Mesodermal cell (in vitro differentiated cells): Measurements from ENCODE around the gene FFAR3.

Experiments used
- H3K27ac ChIP-seq: 2 replicates; pipeline ENCODE4 v1.7.0; 2013; ENCODE audit warnings: mild to moderate bottlenecking, low read depth, low read length, moderate library complexity; ENCODE audit not compliant: severe bottlenecking
- H3K36me3 ChIP-seq: 2 replicates; pipeline ENCODE4 v1.7.1; 2013; ENCODE audit warnings: mild to moderate bottlenecking, low read length, moderate library complexity; ENCODE audit not compliant: control insufficient read depth, insufficient read depth
- H3K4me1 ChIP-seq: one replicate; pipeline ENCODE4 v1.7.1; 2013; ENCODE audit warnings: mild to moderate bottlenecking, low read length; ENCODE audit not compliant: insufficient read depth, control insufficient read depth, poor library complexity, severe bottlenecking
- H3K4me3 ChIP-seq: 2 replicates; pipeline ENCODE4 v1.7.0; 2013; ENCODE audit warnings: low read length, control low read depth, mild to moderate bottlenecking; ENCODE audit not compliant: insufficient read depth, poor library complexity, severe bottlenecking; ENCODE audit errors: extremely low read depth
- H3K9me3 ChIP-seq: 2 replicates; pipeline ENCODE4 v1.7.1; 2013; ENCODE audit warnings: mild to moderate bottlenecking, low read length, moderate library complexity; ENCODE audit not compliant: control insufficient read depth
- WGBS, 2 experiments: methylation state at CpG; one replicate each; pipeline ENCODE4 v1.1.5; 2013; ENCODE audit warnings: missing lambda C conversion rate in 2 of 2; ENCODE audit not compliant: insufficient coverage in 2 of 2; 5-methylcytosine and 5-hydroxymethylcytosine counted together

The FFAR3 gene

DNA sequence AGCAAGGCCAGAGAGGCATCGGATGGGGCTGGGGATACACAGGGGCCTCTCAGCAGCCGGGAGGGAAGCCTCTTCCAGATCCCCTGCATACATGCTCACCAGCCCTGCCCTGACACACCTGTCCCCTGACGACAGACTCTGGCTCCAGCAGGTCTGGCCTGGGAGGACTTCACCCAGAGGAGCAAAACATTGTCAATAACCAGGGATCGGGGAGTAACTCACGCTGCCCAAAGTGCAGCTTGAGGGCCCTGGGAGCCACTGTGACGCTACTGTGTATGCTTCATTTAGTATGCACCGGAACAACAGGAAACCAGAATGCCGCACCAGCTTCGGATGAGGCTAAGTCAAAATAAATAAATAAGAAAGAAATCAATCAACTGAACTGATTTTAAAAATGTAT is 41.7 kb upstream of the FFAR3 start:
- H3K36me3 ChIP-seq: no peaks in the 10 kb centered on the region
- no peaks in the 10 kb centered on the region for H3K9me3 ChIP-seq
- H3K4me3 ChIP-seq: no peak overlapping the region
- no peak overlapping the region for H3K27ac ChIP-seq
- 90% methylated on average over 4 to 5 of the region's 9 CpGs for WGBS, 2 experiments
- H3K4me1 ChIP-seq: peaks cover 10% of the 10 kb centered on the region

DNA sequence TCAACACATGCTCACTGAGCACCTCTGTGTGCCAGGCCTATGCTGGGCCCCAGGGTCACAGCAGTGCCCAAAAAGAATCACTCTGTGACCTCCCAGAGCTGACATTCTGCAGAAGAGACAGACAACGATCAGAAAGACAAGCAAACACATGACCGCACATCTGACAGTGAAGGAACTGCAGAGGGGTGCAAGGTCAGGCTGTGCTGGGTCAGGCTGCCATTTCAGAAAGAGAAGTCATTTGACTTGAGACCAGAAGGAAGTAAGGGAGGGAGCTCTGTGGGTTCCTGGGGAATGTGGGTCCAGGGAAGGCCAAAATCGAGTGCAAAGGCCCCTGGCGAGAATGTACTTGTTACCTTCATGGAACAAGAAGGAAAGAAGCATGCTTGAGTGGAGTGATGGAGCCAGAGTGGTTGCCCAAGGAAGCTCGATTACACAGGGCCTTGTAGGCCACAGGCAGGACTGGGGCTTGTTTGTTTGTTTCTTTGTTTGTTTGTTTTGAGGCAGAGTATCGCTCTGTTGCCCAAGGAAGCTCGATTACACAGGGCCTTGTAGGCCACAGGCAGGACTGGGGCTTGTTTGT is 40.7 kb upstream of the FFAR3 start:
- no peaks in the 10 kb centered on the region for H3K36me3 ChIP-seq
- WGBS, 2 experiments: 86 to 87% methylated on average over 7 of the region's 7 CpGs
- H3K9me3 ChIP-seq: no peaks in the 10 kb centered on the region
- H3K4me3 ChIP-seq: no peak overlapping the region
- H3K27ac ChIP-seq: no peak overlapping the region
- H3K4me1 ChIP-seq: peaks cover 10% of the 10 kb centered on the region

GRCh38 chr19:35318679-35319448 is 39.4 kb upstream of the FFAR3 start:
- Histone ChIP-seq H3K36me3 (no peaks in the 10 kb centered on the region), H3K4me3 (no peak overlapping the region), H3K4me1 (peaks cover 10% of the 10 kb centered on the region), H3K27ac (no peak overlapping the region), H3K9me3 (no peaks in the 10 kb centered on the region)
- WGBS, 2 experiments: 86 to 92% methylated on average over 14 to 15 of the region's 16 CpGs

- Histone ChIP-seq H3K27ac (no peak overlapping the region), H3K4me1 (peaks cover 10% of the 10 kb centered on the region), H3K4me3 (no peak overlapping the region), H3K9me3 (no peaks in the 10 kb centered on the region), H3K36me3 (no peaks in the 10 kb centered on the region)
- 80 to 89% methylated on average over 6 to 9 of the region's 12 CpGs for WGBS, 2 experiments
Observed at GRCh38 chr19:35320065-35320713, 38.1 kb upstream of the FFAR3 start.

- WGBS, 2 experiments: 100% methylated on average over 1 of the region's 2 CpGs
- peaks cover 10% of the 10 kb centered on the region for H3K4me1 ChIP-seq
- H3K27ac ChIP-seq: no peak overlapping the region
- no peak overlapping the region for H3K4me3 ChIP-seq
- no peaks in the 10 kb centered on the region for H3K9me3 ChIP-seq
- no peaks in the 10 kb centered on the region for H3K36me3 ChIP-seq
Observed at GRCh38 chr19:35321291-35321690, 37.0 kb upstream of the FFAR3 start.

DNA sequence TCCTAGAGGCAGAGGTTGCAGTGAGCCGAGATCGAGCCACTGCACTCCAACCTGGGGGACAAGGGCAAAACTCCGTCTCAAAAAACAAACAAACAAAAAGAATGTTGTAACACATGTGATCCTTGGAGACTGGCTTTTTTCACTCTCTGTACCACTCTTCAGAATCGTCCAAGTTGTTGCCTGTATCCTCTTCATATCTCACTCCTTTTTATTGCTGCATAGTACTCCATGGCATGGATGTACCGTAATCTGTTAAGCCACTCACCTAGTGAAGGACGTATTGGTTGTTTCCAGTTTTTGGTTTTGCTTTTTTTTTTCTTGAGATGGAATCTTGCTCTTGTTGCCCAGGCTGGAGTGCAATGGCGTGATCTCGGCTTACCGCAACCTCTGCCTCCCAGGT is 36.2 kb upstream of the FFAR3 start:
- Histone ChIP-seq H3K4me1 (peaks cover 10% of the 10 kb centered on the region), H3K27ac (no peak overlapping the region), H3K9me3 (no peaks in the 10 kb centered on the region), H3K4me3 (no peak overlapping the region), H3K36me3 (no peaks in the 10 kb centered on the region)
- WGBS, 2 experiments: 93 to 95% methylated on average over 5 of the region's 9 CpGs

DNA sequence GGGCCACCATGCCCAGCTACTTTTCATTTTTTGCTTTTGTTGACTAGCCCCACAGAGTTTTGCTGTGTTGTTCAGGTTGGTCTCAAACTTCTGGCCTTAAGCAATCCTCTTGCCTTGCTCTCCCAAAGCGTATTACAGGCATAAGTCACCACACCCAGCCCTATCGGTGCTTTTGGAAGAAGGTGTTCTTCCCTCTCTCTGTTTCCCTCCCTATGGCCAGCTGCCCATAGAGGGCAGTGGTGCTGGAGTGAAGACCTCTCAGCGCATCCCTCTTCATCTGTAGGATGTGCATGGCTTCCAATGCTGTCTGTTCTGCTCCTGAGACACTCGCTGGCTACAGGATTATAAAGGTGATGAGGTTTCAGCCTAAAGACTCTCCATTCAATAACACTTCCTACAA is 30.6 kb upstream of the FFAR3 start:
- no peak overlapping the region for H3K4me3 ChIP-seq
- WGBS, 2 experiments: 79 to 92% methylated on average over 2 to 3 of the region's 4 CpGs
- H3K4me1 ChIP-seq: peaks cover 6% of the 10 kb centered on the region
- H3K9me3 ChIP-seq: no peaks in the 10 kb centered on the region
- no peaks in the 10 kb centered on the region for H3K36me3 ChIP-seq
- H3K27ac ChIP-seq: no peak overlapping the region

DNA sequence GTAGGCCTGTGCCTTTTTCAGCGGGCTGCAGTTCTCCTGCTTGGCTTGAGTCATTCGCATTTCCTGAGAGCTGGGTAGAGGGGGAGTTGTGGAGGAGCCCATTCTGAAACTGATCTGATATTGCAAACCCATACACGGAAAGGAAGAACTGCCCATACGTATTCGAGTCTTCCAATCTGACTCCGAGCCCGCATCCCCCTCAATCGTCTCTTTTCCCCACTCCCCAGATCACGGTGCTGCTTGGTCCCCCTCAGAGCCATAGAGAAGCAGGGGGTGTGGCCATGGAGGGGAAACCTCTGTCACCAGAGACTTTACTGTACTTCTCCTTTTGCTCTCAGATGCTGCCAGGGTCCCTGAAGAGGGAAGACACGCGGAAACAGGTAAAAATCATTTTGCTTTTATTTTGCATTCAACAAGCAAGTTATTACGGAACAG is 29.4 kb upstream of the FFAR3 start, which contains the start of gene CD22:
Gene CD22, plus strand, starts transcription at position 337 of the 435 bp plus-strand sequence. CDS start 2,854 bp downstream, outside the sequence.
- Histone ChIP-seq H3K4me3 (no peak within 1 kb of the TSS), H3K36me3 (no peaks in the 10 kb centered on the region), H3K4me1 (peaks cover 6% of the 10 kb centered on the region), H3K27ac (no peak within 1 kb of the TSS), H3K9me3 (no peaks in the 10 kb centered on the region)
- WGBS, 2 experiments: 68 to 100% methylated on average over 3 to 7 of the region's 12 CpGs

GRCh38 chr19:35329323-35329722 is 28.9 kb upstream of the FFAR3 start:
- H3K4me1 ChIP-seq: peaks cover 6% of the 10 kb centered on the region
- H3K36me3 ChIP-seq: no peaks in the 10 kb centered on the region
- no peak overlapping the region for H3K4me3 ChIP-seq
- H3K27ac ChIP-seq: no peak overlapping the region
- H3K9me3 ChIP-seq: no peaks in the 10 kb centered on the region
- 90 to 97% methylated on average over 3 to 4 of the region's 4 CpGs for WGBS, 2 experiments

GRCh38 chr19:35330475-35330874 is 27.8 kb upstream of the FFAR3 start:
- H3K27ac ChIP-seq: no peak overlapping the region
- H3K4me1 ChIP-seq: peaks cover 6% of the 10 kb centered on the region
- no peaks in the 10 kb centered on the region for H3K9me3 ChIP-seq
- H3K4me3 ChIP-seq: no peak overlapping the region
- H3K36me3 ChIP-seq: no peaks in the 10 kb centered on the region
- WGBS, 2 experiments: 91% methylated on average over 4 of the region's 7 CpGs; no CpG with 5 or more reads in 1 of the 2 experiments
